HepG2 (cell line): ENCODE results near the gene EGLN1. TPM values are rescaled to one million over a fixed set of nuclear protein-coding genes. Genes with fewer than 3 reads are reported as not detected.

Source experiments
- EED ChIP-seq: sonication (generic); formaldehyde crosslinking; IDR thresholded peaks from 2 replicates; pipeline ENCODE4 v1.5.0; 2020; ENCODE audit warnings: mild to moderate bottlenecking, missing genetic modification reagents
- HNRNPLL ChIP-seq: fragments of 200-400 bp; formaldehyde crosslinking; IDR thresholded peaks from 2 replicates; pipeline ENCODE4 v1.6.1; 2017; ENCODE audit warnings: mild to moderate bottlenecking, low read depth, low read length; ENCODE audit not compliant: poor library complexity, severe bottlenecking
- HOXD1 ChIP-seq: sonication (generic); formaldehyde crosslinking; IDR thresholded peaks from 2 replicates; pipeline ENCODE4 v1.5.0; 2020; ENCODE audit warnings: missing genetic modification reagents
- NFIB ChIP-seq: sonication (generic); formaldehyde crosslinking; IDR thresholded peaks from 2 replicates; pipeline ENCODE4 v1.9.0; 2021; ENCODE audit warnings: missing genetic modification reagents, mild to moderate bottlenecking, borderline replicate concordance
- PLRG1 ChIP-seq: fragments of 450-650 bp; conservative IDR thresholded peaks from 2 replicates; pipeline ENCODE4 v1.6.1; 2016
- SMC3 ChIP-seq: IDR thresholded peaks from 2 replicates; pipeline ENCODE4 v1.6.1; 2011; ENCODE audit warnings: low read length, improper control_type of control experiment
- SRSF9 ChIP-seq: fragments of 200-400 bp; formaldehyde crosslinking; IDR thresholded peaks from 2 replicates; pipeline ENCODE4 v1.6.1; 2018; ENCODE audit warnings: borderline replicate concordance, mild to moderate bottlenecking, low read depth, low read length; ENCODE audit not compliant: insufficient read depth, poor library complexity, severe bottlenecking
- SYNCRIP ChIP-seq: fragments of 200-400 bp; formaldehyde crosslinking; IDR thresholded peaks from 2 replicates; pipeline ENCODE4 v1.6.1; 2018; ENCODE audit warnings: mild to moderate bottlenecking, low read depth, low read length; ENCODE audit not compliant: insufficient read depth
- TEAD3 ChIP-seq: optimal IDR thresholded peaks from 2 replicates; pipeline ENCODE3; 2016; ENCODE audit warnings: borderline replicate concordance
- ZNF660 ChIP-seq: sonication (generic); formaldehyde crosslinking; IDR thresholded peaks from 2 replicates; pipeline ENCODE4 v1.5.1; 2020; ENCODE audit warnings: mild to moderate bottlenecking, low read depth, missing genetic modification reagents, borderline replicate concordance
- ZNF709 ChIP-seq: sonication (generic); formaldehyde crosslinking; IDR thresholded peaks from 2 replicates; pipeline ENCODE4 v1.5.0; 2020; ENCODE audit warnings: mild to moderate bottlenecking, missing genetic modification reagents
- ZNF746 ChIP-seq: sonication (generic); formaldehyde crosslinking; IDR thresholded peaks from 2 replicates; pipeline ENCODE4 v1.8.0; 2022; ENCODE audit warnings: mild to moderate bottlenecking, missing genetic modification reagents
- polyA plus RNA-seq, 8 experiments: library from polyadenylated mRNA; depleted of rRNA in 3 of 8; stranded (reverse) in 7 of 8; unstranded in 1 of 8; fragments of >200 nt; fragmentation: Illumina TruSeq in 4 of 8; extraction: Trizol in 4 of 8; gene quantifications; 2 replicates each; pipeline versions ENCODE4 v1.2.1 to v1.2.3, GENCODE V29; 2011 to 2016; ENCODE audit warnings: low read depth in 4 of 8, missing spikeins in 1 of 8, mixed read lengths in 1 of 8; ENCODE audit not compliant: insufficient read depth in 1 of 8
- total RNA-seq, 5 experiments: library from RNA; depleted of rRNA; stranded (reverse); fragments of >200 nt; fragmentation: Illumina TruSeq; extraction: Trizol; gene quantifications; 2 replicates each; pipeline ENCODE4 v1.2.3, GENCODE V29; 2016; ENCODE audit warnings: low read depth in 1 of 5
- TF ChIP-seq, protein P1 (sequence below): sonication (generic); formaldehyde crosslinking; conservative IDR thresholded peaks from 2 replicates; pipeline ENCODE4 v1.4.0; 2020; ENCODE audit warnings: missing genetic modification reagents
- TF ChIP-seq, protein P2 (sequence below): sonication (generic); formaldehyde crosslinking; IDR thresholded peaks from 2 replicates; pipeline ENCODE4 v1.5.1; 2020; ENCODE audit warnings: mild to moderate bottlenecking, missing genetic modification reagents, borderline replicate concordance
- TF ChIP-seq, protein P3 (sequence below): IDR thresholded peaks from 2 replicates; pipeline ENCODE4 v1.6.1; 2018; ENCODE audit warnings: missing genetic modification reagents
- TF ChIP-seq, protein P4 (sequence below): sonication (generic); formaldehyde crosslinking; IDR thresholded peaks from 2 replicates; pipeline ENCODE4 v1.4.0; 2020; ENCODE audit warnings: mild to moderate bottlenecking, missing genetic modification reagents
- TF ChIP-seq, protein P5 (sequence below): IDR thresholded peaks from 2 replicates; pipeline ENCODE4 v1.6.1; 2016; ENCODE audit warnings: low read depth, control low read depth

Gene EGLN1
- total and polyA plus RNA-seq, 2 of the 13 experiments (the other 11 are each of a cell fraction or from before 2014, with no cell fraction given), result 34.4 to 44.1 TPM

DNA sequence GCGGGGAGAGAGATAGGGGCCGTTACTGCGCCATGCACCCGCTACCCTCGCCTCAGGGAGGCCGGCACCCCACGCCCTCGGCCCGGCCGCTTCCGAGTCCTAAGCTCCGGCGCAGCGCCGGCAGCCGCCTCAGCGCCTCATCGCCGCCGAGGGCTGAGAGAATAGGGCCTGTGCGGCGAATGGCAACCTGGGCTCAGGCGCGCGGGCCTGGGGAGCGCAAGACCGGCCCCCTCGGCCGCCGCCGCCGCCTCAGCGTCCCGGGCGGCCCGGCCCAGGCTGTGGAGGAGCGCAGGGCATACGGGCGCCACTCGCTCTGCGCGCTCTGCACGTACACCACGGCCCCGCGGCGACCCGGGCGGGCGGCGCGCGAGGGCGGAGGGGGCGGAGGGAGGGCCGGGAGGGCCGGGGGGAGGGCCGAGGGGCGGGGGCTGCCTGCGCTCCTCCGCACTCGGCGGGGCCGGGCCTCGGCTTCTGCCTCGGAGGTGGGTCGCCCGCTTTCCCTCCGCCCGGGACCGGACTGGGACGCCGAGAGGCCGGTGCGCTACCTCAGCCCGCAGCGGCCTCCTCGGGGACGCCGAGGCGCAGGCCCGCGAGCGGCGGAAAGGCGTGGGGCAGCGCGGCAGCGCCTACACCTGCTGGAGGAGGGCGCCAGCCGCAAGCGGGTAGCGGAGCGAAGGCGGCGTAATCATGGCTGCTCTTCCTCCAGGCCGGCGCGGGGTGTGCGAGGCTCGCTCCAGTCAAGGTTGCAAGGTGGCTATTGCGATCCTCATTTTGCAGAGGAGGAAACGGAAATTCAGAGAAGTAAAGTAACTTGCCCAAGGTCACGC, at the start of gene EGLN1 (continued):
- TF ChIP-seq, protein P1, sequence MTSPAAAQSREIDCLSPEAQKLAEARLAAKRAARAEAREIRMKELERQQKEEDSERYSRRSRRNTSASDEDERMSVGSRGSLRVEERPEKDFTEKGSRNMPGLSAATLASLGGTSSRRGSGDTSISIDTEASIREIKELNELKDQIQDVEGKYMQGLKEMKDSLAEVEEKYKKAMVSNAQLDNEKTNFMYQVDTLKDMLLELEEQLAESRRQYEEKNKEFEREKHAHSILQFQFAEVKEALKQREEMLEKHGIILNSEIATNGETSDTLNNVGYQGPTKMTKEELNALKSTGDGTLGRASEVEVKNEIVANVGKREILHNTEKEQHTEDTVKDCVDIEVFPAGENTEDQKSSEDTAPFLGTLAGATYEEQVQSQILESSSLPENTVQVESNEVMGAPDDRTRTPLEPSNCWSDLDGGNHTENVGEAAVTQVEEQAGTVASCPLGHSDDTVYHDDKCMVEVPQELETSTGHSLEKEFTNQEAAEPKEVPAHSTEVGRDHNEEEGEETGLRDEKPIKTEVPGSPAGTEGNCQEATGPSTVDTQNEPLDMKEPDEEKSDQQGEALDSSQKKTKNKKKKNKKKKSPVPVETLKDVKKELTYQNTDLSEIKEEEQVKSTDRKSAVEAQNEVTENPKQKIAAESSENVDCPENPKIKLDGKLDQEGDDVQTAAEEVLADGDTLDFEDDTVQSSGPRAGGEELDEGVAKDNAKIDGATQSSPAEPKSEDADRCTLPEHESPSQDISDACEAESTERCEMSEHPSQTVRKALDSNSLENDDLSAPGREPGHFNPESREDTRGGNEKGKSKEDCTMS (CRISPR knock-in tag), result no peak
- TF ChIP-seq SRSF9 (no peak), ZNF746 (CRISPR knock-in tag) (peak; percentile 86), SMC3 (no peak; the same call in 1 of the 2 replicates), HNRNPLL (peak; percentile 97), TEAD3 (CRISPR knock-in tag) (peak; percentile 81), SYNCRIP (no peak), ZNF709 (CRISPR knock-in tag) (no peak; the same call in none of the 2 replicates), HOXD1 (CRISPR knock-in tag) (no peak; the same call in 1 of the 2 replicates), EED (no peak), PLRG1 (no peak), NFIB (CRISPR knock-in tag) (no peak), ZNF660 (CRISPR knock-in tag) (no peak)
- TF ChIP-seq, protein P2, sequence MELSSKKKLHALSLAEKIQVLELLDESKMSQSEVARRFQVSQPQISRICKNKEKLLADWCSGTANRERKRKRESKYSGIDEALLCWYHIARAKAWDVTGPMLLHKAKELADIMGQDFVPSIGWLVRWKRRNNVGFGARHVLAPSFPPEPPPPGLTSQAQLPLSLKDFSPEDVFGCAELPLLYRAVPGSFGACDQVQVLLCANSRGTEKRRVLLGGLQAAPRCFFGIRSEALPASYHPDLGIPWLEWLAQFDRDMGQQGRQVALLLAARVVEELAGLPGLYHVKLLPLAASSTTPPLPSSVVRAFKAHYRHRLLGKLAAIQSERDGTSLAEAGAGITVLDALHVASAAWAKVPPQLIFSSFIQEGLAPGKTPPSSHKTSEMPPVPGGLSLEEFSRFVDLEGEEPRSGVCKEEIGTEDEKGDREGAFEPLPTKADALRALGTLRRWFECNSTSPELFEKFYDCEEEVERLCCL (CRISPR knock-in tag), result no peak
- TF ChIP-seq, protein P3, sequence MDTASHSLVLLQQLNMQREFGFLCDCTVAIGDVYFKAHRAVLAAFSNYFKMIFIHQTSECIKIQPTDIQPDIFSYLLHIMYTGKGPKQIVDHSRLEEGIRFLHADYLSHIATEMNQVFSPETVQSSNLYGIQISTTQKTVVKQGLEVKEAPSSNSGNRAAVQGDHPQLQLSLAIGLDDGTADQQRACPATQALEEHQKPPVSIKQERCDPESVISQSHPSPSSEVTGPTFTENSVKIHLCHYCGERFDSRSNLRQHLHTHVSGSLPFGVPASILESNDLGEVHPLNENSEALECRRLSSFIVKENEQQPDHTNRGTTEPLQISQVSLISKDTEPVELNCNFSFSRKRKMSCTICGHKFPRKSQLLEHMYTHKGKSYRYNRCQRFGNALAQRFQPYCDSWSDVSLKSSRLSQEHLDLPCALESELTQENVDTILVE (CRISPR knock-in tag), result peak; percentile 83
- TF ChIP-seq, protein P4, sequence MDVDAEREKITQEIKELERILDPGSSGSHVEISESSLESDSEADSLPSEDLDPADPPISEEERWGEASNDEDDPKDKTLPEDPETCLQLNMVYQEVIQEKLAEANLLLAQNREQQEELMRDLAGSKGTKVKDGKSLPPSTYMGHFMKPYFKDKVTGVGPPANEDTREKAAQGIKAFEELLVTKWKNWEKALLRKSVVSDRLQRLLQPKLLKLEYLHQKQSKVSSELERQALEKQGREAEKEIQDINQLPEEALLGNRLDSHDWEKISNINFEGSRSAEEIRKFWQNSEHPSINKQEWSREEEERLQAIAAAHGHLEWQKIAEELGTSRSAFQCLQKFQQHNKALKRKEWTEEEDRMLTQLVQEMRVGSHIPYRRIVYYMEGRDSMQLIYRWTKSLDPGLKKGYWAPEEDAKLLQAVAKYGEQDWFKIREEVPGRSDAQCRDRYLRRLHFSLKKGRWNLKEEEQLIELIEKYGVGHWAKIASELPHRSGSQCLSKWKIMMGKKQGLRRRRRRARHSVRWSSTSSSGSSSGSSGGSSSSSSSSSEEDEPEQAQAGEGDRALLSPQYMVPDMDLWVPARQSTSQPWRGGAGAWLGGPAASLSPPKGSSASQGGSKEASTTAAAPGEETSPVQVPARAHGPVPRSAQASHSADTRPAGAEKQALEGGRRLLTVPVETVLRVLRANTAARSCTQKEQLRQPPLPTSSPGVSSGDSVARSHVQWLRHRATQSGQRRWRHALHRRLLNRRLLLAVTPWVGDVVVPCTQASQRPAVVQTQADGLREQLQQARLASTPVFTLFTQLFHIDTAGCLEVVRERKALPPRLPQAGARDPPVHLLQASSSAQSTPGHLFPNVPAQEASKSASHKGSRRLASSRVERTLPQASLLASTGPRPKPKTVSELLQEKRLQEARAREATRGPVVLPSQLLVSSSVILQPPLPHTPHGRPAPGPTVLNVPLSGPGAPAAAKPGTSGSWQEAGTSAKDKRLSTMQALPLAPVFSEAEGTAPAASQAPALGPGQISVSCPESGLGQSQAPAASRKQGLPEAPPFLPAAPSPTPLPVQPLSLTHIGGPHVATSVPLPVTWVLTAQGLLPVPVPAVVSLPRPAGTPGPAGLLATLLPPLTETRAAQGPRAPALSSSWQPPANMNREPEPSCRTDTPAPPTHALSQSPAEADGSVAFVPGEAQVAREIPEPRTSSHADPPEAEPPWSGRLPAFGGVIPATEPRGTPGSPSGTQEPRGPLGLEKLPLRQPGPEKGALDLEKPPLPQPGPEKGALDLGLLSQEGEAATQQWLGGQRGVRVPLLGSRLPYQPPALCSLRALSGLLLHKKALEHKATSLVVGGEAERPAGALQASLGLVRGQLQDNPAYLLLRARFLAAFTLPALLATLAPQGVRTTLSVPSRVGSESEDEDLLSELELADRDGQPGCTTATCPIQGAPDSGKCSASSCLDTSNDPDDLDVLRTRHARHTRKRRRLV (CRISPR knock-in tag), result no peak
- TF ChIP-seq, protein P5, sequence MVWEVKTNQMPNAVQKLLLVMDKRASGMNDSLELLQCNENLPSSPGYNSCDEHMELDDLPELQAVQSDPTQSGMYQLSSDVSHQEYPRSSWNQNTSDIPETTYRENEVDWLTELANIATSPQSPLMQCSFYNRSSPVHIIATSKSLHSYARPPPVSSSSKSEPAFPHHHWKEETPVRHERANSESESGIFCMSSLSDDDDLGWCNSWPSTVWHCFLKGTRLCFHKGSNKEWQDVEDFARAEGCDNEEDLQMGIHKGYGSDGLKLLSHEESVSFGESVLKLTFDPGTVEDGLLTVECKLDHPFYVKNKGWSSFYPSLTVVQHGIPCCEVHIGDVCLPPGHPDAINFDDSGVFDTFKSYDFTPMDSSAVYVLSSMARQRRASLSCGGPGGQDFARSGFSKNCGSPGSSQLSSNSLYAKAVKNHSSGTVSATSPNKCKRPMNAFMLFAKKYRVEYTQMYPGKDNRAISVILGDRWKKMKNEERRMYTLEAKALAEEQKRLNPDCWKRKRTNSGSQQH (CRISPR knock-in tag), result no peak
